22Rv1 (cell line): ENCODE data around the gene NEDD4L.

ENCODE experiments used
- ZFX ChIP-seq: fragments of 450-650 bp; IDR thresholded peaks from 2 replicates; pipeline ENCODE4 v1.6.1; 2017; ENCODE audit warnings: antibody characterized with exemption, borderline replicate concordance
- TF ChIP-seq, protein P1 (sequence below): fragments of 450-650 bp; IDR thresholded peaks from 2 replicates; pipeline ENCODE4 v1.5.1; 2017; ENCODE audit warnings: mild to moderate bottlenecking

DNA sequence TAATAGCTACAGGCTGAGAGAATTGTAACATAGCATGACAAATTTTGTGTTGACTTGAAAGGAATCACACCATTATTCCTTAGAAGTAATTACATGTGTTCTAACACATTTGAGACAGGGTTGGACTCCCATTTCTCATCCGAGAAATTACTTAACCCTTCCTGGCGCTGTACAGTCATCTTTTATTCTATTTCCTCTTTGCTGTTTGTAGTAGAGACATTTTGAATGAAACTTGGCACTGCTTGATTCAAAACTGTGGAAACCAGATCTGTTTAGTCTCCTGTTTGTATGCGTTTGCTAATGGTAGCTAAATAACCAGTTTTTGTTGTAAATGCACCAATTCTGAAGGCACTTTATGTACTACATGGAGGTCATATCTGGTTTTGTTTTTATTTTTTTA is 352.9 kb downstream of the NEDD4L start:
- TF ChIP-seq, protein P1, sequence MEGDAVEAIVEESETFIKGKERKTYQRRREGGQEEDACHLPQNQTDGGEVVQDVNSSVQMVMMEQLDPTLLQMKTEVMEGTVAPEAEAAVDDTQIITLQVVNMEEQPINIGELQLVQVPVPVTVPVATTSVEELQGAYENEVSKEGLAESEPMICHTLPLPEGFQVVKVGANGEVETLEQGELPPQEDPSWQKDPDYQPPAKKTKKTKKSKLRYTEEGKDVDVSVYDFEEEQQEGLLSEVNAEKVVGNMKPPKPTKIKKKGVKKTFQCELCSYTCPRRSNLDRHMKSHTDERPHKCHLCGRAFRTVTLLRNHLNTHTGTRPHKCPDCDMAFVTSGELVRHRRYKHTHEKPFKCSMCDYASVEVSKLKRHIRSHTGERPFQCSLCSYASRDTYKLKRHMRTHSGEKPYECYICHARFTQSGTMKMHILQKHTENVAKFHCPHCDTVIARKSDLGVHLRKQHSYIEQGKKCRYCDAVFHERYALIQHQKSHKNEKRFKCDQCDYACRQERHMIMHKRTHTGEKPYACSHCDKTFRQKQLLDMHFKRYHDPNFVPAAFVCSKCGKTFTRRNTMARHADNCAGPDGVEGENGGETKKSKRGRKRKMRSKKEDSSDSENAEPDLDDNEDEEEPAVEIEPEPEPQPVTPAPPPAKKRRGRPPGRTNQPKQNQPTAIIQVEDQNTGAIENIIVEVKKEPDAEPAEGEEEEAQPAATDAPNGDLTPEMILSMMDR, result no peak
- TF ChIP-seq ZFX, result no peak
